ENCODE data around the gene MRTO4.

MRTO4 gene

GRCh38 chr1:19234224-19234623 lies 17.4 kb upstream of the MRTO4 start:
- no peak for DNase-seq

GRCh38 chr1:19239876-19240275 lies 11.7 kb upstream of the MRTO4 start:
- TF ChIP-seq, protein P1, sequence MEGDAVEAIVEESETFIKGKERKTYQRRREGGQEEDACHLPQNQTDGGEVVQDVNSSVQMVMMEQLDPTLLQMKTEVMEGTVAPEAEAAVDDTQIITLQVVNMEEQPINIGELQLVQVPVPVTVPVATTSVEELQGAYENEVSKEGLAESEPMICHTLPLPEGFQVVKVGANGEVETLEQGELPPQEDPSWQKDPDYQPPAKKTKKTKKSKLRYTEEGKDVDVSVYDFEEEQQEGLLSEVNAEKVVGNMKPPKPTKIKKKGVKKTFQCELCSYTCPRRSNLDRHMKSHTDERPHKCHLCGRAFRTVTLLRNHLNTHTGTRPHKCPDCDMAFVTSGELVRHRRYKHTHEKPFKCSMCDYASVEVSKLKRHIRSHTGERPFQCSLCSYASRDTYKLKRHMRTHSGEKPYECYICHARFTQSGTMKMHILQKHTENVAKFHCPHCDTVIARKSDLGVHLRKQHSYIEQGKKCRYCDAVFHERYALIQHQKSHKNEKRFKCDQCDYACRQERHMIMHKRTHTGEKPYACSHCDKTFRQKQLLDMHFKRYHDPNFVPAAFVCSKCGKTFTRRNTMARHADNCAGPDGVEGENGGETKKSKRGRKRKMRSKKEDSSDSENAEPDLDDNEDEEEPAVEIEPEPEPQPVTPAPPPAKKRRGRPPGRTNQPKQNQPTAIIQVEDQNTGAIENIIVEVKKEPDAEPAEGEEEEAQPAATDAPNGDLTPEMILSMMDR (IDR thresholded peaks at IDR 0.05; ENCODE audit: borderline replicate concordance, extremely low read depth, low read length, poor library complexity, severe bottlenecking) = no peak
- no peak for TF ChIP-seq EZH2 (IDR thresholded peaks at IDR 0.05; ENCODE audit: borderline replicate concordance, low read depth, low read length, severe bottlenecking)
- H3K36me3 ChIP-seq (ENCODE audit: insufficient read depth, low read length) = peaks cover 85% of the 10 kb centered on the region

More at GRCh38 chr1:19234224-19234623, 17.4 kb upstream of the MRTO4 start:
- no peak overlapping the region for H3K4me3 ChIP-seq (ENCODE audit: low read depth in 1 of 2, low read length in 2 of 2)
- peaks cover 6% of the 10 kb centered on the region; the same call in 1 of the 2 replicates for H4K20me1 ChIP-seq (ENCODE audit: insufficient read depth, low read length)
- H3K79me2 ChIP-seq (ENCODE audit: insufficient read depth, low read length) = no peaks in the 10 kb centered on the region
- no peaks in the 10 kb centered on the region for H3K4me1 ChIP-seq (ENCODE audit: insufficient read depth, low read length)
- H3K9ac ChIP-seq (ENCODE audit: low read depth, low read length) = no peak overlapping the region
- no peaks in the 10 kb centered on the region for H3K9me3 ChIP-seq (ENCODE audit: insufficient read depth, low read length, severe bottlenecking)
- H2AFZ ChIP-seq (ENCODE audit: low read depth, low read length) = no peak overlapping the region
- ATAC-seq (ENCODE audit: insufficient read depth, low read depth) = no peak
- no peak overlapping the region for H3K4me2 ChIP-seq (ENCODE audit: insufficient read depth, low read length)
- H3K27me3 ChIP-seq (ENCODE audit: insufficient read depth, low read length, poor library complexity) = no peaks in the 10 kb centered on the region
- TF ChIP-seq, protein P1 (IDR thresholded peaks at IDR 0.05; ENCODE audit: borderline replicate concordance, extremely low read depth, low read length, poor library complexity, severe bottlenecking) = no peak
- no peak for TF ChIP-seq EZH2 (IDR thresholded peaks at IDR 0.05; ENCODE audit: borderline replicate concordance, low read depth, low read length, severe bottlenecking)
- no peak overlapping the region for H3K27ac ChIP-seq (ENCODE audit: low read length)
- peaks cover 84% of the 10 kb centered on the region for H3K36me3 ChIP-seq (ENCODE audit: insufficient read depth, low read length)

DNA sequence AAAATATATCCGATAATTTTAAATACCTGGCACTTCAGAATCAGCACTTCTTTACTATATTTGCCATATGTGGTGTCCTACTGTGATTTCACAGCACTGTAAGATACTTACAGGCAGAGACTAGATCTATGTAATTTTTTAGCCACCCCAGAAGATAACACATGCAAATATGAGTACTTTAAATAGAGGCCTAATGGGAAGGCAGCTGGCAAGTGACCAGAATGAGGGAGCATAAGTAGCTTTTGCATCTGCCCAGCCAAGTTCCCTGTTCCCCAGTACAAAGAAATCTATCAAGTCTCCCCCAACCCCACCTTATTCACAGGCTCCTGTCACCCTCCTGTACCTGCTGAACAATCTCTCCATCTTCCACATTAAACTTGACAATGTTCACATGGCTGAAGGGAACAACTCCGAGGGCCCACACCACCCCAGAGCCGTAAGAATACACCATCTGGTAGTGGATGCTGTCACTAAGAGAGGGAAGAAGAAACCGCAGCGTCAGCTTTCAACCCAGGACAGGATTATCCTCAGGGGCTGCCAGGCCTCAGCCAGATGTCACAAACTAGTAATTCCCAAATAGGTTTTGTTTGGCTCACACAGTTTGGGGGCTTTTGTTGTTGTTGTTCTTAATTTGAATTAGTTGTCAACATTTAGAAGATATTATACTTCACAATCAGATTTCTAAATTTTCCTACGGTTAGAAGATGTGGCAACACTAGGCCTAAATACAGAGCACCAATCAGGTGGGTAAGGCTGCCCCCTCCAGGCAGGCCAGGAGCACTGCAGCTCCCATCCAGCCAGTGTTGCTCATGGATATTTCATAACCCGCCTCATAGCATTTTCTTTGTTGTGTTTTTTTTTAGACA lies 10.7 kb upstream of the MRTO4 start:
- no peaks in the 10 kb centered on the region for H3K4me1 ChIP-seq (ENCODE audit: insufficient read depth, low read length)
- DNase-seq (peak; percentile 65), ATAC-seq (ENCODE audit: insufficient read depth, low read depth) (peak; percentile 93)
- H2AFZ ChIP-seq (ENCODE audit: low read depth, low read length) = no peak overlapping the region
- TF ChIP-seq, protein P1 (IDR thresholded peaks at IDR 0.05; ENCODE audit: borderline replicate concordance, extremely low read depth, low read length, poor library complexity, severe bottlenecking) = peak; percentile 94
- TF ChIP-seq EZH2 (IDR thresholded peaks at IDR 0.05; ENCODE audit: borderline replicate concordance, low read depth, low read length, severe bottlenecking) = no peak
- no peaks in the 10 kb centered on the region for H3K27me3 ChIP-seq (ENCODE audit: insufficient read depth, low read length, poor library complexity)
- H3K36me3 ChIP-seq (ENCODE audit: insufficient read depth, low read length) = peaks cover 82% of the 10 kb centered on the region
- no peaks in the 10 kb centered on the region for H3K9me3 ChIP-seq (ENCODE audit: insufficient read depth, low read length, severe bottlenecking)
- no peak overlapping the region for H3K27ac ChIP-seq (ENCODE audit: low read length)
- H3K4me2 ChIP-seq (ENCODE audit: insufficient read depth, low read length) = no peak overlapping the region
- 0 out of 2 replicates have a peak, but pooled peaks cover 4% of the 10 kb centered on the region for H4K20me1 ChIP-seq (ENCODE audit: insufficient read depth, low read length)
- no peak overlapping the region for H3K4me3 ChIP-seq (ENCODE audit: low read depth in 1 of 2, low read length in 2 of 2)
- no peak overlapping the region for H3K9ac ChIP-seq (ENCODE audit: low read depth, low read length)
- peaks cover 3% of the 10 kb centered on the region; the same call in 1 of the 2 replicates for H3K79me2 ChIP-seq (ENCODE audit: insufficient read depth, low read length)

More at GRCh38 chr1:19239876-19240275, 11.7 kb upstream of the MRTO4 start:
- no peak overlapping the region for H3K4me3 ChIP-seq (ENCODE audit: low read depth in 1 of 2, low read length in 2 of 2)
- H3K27ac ChIP-seq (ENCODE audit: low read length) = no peak overlapping the region
- H2AFZ ChIP-seq (ENCODE audit: low read depth, low read length) = no peak overlapping the region
- H3K9me3 ChIP-seq (ENCODE audit: insufficient read depth, low read length, severe bottlenecking) = no peaks in the 10 kb centered on the region
- H3K4me1 ChIP-seq (ENCODE audit: insufficient read depth, low read length) = no peaks in the 10 kb centered on the region
- no peak overlapping the region for H3K4me2 ChIP-seq (ENCODE audit: insufficient read depth, low read length)
- ATAC-seq (ENCODE audit: insufficient read depth, low read depth) (no peak), DNase-seq (no peak)
- 0 out of 2 replicates have a peak, but pooled peaks cover 4% of the 10 kb centered on the region for H4K20me1 ChIP-seq (ENCODE audit: insufficient read depth, low read length)
- no peaks in the 10 kb centered on the region; the same call in 1 of the 2 replicates for H3K79me2 ChIP-seq (ENCODE audit: insufficient read depth, low read length)
- H3K9ac ChIP-seq (ENCODE audit: low read depth, low read length) = no peak overlapping the region
- no peaks in the 10 kb centered on the region for H3K27me3 ChIP-seq (ENCODE audit: insufficient read depth, low read length, poor library complexity)

Measured in DND-41 (cell line).